ENCODE data around the gene HSBP1L1.
A peak's percentile ranks its signal among the peaks of the same experiment; 100 is the strongest.
"Not testable (repeated sequence)": the region's sequence is repeated elsewhere in the genome, so short reads cannot be mapped to it uniquely, and the experiment has no call there.

HSBP1L1 gene

DNA sequence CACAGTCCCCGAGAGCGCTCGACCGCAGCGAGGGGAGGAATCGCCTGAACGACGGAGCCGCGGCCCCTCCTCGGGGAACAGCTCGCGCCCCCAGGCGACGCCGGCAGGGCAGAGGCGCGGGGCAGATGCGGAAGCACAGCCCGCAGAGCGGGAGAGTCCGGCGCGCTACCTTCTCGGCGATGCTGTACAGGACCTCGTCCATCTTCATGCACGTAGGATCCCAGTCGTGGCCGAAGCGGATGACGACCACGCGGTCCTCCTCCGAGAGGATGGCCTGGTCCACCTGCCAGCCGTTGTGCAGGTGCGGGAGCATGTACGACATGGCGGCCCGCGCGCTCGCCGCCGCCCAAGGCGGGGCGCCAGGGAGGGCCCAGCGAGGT, 23.6 kb downstream of the HSBP1L1 start:
- DNase-seq = peak; percentile 36

DNA sequence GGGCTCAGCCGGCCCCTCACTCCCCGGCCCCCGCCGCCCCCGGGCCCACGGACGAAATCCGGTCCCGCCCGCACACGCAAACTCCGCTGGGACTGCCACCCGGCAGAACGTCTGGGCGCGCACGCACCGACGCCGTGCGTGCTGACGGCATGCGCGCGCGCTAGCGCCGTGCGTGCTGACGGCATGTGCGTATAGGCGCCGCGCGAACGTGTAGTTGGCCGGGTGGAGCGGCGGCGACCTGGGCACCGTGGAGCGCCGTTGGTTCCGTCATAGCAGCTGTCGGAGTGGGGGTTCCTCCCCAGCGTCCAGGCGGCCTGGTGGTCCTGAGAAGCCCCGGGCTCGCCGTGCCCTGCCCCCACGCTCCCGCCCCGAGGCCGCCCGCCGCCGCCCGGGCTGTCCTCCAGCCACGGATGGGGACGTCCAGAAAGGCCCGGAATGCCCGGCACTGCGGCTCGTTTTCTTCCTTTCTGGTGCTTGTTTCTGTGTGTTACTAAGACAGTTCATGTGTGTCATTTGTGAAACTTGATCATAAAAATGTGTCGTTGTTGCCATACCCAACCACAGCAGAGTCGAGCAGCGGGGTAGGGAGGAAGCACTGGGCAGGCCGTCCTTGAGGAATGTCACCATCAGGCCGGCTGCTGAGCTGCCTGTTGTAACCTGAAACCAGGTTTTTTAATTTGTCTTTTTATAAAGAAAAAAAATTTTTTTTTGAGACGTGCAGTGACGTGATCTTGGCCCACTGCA, 24.2 kb downstream of the HSBP1L1 start, which contains the start of gene TXNL4A:
TSS of gene TXNL4A (minus strand) at position 113 of the 744 bp plus-strand sequence. CDS start 171 bp downstream, outside the sequence.
- DNase-seq = peak; percentile 77

DNA sequence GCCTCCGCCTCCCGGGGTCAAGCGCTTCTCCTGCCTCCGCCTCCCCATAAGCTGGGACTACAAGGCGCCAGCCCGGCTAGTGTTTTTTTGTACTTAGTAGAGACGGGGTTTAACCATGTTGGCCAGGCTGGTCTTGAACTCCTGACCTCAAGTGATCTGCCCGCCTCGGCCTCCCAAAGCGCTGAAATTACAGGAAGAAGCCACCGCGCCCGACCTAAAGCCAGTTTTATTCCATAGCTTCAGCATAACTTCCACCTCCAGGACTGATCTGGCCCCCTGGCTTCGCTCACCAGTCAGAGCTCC, 24.7 kb downstream of the HSBP1L1 start:
- DNase-seq = no peak

DNA sequence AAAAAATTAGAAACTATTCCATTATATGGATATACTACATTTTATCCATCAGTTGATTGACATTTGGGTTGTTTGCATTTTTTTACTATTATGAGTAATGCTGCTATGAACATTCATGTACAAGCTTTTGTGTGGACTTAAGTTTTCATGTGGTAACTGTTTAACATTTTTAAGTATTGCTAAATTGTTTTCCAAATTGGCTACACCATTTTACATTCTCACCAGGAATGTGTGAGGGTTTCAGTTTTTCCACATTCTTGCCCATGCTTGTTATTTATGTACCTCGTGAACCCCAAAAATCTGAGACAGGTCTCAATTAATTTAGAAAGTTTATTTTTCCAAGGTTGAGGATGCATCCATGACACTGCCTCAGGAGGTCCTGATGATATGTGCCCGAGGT, 27.1 kb downstream of the HSBP1L1 start:
- DNase-seq = no peak

DNA sequence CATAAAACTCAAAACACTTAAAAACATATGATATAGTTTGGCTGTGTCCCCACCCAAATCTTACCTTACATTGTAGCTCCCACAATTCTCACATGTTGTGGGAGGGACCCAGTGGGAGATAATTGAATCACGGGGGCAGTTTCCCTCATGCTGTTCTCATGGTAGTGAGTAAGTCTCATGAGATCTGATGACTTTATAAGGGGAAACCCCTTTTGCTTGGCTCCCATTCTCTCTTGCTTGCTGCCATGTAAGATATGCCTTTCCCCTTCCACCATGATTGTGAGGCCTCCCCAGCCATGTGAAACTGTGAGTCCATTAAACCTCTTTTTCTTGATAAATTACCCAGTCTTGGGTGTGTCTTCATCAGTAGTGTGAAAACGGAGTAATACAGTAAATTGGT, 35.3 kb downstream of the HSBP1L1 start:
- DNase-seq = not testable (repeated sequence)

DNA sequence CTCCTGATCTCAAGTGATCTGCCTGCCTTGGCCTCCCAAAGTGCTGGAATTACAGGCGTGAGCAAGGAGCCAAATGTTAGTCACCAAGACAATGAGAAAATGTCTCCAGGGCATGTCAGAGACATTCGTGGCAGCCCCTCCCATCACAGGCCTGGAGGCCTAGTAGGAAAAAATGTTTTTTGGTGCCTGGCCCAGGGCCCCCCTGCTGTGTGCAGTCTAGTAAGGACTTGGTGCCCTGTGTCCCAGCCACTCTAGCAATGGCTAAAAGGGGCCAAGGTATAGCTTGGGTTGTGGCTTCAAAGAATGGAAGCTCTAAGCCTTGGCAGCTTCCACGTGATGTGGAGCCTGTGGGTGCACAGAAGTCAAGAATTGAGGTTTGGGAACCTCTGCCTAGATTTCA, 36.4 kb downstream of the HSBP1L1 start:
- no peak for DNase-seq

DNA sequence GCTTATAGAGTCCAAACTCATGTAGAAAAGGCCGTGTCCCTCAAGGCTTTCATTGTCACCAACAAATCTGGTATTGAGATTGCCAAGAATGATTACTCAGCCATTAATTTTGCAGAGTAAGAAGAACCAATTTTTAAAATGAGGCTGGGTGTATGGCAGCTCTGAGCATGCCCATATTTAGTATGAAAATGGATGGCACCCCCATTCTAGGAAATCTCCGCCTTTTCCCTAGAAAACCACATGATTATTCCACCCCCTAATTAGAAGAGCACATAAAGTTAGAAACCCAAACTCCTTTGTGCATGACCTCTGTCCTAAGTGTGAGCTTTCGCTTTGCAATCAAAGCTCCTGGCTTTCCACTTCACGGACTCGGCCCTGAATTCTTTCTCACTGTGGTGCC, 38.0 kb downstream of the HSBP1L1 start:
- no peak for DNase-seq

DNA sequence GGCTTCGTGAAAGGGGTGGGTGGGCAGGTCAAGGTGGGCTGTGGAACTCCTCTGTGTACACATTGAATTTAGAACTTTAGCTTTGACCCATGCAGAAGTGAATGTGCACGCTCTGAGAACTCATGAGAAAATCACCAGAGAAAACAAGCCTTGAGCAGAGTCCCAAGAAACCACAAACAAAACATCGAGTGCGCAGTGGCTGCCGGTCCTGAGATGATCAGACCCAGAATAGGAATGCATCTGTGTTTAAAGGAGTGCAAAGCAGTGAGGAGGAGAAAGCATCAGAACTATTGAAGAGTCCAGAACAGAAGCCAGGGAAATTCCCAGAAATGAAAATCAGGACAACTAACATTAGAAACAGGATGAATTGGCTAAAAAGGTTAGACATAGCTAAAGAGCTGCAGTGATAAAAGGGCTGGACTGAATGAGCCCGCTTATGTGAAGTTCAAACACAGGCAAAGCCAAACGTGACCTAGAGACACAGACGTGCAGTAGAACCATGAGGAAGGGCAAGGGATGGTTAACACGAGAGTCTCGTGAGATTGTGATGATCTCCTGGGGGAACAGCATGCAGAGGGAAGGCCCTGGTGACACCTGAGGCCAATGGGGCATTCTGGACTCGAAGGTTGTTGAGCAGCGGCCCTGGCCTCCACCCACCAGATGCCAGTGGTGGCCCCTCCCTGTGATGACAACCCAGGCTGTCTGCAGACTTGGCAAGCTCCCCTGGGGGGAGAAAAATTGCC, 40.3 kb downstream of the HSBP1L1 start:
- no peak for DNase-seq

DNA sequence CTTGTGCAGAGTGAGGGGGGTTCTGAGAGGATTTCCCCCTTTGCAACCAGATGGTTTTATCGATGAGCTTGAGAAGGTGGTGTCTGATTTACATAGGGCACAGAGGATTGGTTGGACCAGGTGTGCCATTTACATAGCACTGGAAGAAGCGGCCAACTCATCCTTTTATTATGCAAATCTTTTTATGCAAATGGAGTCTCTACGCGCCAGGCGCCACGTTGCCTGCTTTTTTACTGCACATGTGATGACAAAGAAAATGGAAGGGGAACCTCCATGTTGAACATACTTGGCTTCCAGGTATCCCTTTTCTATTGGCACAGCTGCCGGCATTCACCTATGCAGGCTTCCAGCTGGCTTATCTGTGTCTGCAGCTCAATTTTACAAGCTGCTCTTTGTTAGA, 42.3 kb downstream of the HSBP1L1 start:
- no peak for DNase-seq

DNA sequence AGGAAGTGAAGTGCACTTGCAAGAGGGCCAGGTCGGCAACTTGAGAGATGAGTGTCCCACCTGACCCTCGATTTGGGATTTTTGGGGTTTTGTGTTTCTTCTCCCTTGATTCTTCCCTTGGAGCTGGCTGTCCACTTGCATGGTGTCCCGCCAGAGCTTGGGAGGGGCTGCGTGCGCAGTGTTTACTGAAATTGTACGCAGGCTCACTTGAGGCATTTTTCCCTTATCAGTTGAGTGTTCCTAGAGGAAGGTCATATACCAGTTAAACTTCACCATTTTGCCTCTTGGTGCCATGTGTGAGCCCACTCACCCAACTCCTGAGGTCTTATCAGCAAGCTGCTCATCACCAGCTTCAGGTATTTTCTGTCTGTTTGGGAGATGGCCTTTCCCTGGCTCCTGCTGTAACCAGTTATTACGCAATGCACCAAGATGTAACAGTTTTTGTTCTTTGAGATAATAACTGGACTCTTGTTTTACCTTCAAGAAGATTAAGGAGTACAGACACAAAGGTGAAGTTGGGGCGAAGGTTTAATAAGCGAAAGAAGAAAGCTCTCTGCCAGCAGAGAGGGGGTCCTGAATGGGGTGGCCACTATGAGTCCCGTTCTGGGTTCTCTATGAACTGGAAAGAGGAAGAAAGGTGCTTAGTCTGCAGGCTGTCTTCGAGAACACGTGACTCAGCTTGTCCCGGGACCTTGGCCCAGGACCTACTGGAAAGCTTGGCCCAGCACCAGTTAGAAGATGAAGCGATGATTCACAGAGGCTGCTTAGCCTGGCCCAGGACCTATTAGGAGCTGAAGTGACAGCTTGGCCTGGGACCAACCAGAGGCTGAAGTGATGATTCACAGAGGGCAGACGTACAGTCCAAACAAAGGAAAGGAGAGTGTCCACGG, 45.5 kb downstream of the HSBP1L1 start:
- DNase-seq = no peak

DNA sequence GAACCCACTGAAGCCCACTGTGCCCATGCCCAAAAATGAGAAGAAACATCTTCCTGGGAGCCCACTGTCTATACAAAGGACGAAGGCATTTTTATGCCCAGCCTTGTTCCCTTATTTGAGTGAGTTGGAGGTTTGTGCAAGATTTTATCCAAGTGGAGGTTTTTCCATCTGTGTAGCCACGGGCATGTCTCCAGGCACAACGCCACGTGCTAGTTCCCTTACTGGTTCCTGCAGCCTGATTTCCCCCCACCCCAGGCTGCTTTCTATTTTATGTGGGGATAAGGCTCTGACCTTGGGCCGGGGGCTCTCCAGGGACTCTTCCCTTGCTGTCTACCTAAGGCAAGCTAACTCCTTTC, 46.1 kb downstream of the HSBP1L1 start:
- DNase-seq = no peak

DNA sequence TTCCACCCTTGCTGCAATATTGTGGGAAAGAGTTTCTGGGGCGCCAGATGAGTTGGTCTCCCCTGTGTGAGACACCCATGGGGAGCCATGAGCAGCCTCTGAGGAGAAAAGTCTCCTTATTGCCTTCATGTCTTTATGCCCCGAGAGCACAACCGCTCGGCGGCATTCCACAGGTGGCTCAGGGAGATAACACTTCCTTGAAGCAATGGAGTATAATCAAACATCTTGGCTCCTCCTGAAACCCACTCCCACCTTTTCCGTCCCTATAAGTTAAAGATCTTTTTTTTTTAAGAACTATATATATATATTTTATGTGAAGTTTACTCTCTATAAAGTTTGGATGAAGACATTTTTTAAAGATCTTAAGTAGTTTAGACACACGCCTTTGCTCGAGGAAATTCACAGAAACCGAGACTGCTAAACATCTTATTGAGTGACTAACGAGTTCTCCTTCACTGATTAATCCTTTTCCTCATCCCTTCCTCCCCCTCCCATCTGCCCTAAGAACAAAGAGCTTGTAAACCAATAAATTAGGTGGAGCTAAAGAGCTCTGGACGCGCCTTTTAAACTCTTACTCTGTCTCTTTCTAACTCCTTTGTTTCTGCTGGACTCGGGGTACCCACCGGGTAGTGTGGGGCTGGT, 47.2 kb downstream of the HSBP1L1 start:
- DNase-seq = not testable (repeated sequence)

DNA sequence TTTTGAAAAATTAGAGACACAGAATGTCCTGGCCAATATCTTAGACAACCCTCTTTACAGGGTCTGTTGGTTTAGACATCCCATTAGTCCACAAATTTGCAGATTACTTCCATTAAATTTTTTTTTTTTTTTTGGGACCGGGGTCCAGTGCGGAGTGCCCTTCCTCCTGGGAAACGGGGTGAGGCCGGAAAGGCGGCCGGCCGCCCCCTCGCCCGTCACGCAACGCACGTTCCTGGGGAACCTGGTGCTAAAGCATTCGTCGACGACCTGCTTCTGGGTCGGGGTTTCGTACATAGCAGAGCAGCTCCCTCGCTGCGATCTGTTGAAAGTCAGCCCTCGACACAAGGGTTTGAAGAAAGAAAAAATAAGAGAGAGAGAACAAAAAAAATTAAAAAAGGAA, 48.3 kb downstream of the HSBP1L1 start:
- DNase-seq = no peak
